HG02623 (cell line): ENCODE results near the gene ENO4.

ENCODE experiments used
- ATAC-seq: cut with Tn5 transposase; IDR thresholded peaks from one replicate; pipeline ENCODE4 v1.9.1; 2021; ENCODE audit warnings: moderate library complexity; ENCODE audit not compliant: unreplicated experiment

The ENO4 gene

DNA sequence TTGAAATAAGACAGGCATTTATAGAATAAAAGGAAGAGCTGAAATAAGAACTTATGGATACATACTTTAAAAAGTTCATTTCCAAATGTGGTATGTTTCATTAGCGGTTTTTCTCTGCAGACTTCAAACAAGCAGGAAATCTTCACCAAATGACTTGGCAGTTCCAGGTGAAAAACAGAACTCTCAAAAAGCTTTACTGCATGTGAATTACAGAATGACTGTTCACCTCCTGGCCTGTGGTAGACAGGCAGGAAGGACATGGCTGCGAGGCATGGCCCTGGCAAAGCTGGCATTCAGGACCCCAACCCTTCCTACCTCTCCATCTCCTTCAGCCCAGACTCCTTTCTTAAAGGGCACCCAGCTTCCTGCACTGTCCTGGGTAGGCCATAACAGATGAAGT is 21.2 kb upstream of the ENO4 start:
- no peak for ATAC-seq

DNA sequence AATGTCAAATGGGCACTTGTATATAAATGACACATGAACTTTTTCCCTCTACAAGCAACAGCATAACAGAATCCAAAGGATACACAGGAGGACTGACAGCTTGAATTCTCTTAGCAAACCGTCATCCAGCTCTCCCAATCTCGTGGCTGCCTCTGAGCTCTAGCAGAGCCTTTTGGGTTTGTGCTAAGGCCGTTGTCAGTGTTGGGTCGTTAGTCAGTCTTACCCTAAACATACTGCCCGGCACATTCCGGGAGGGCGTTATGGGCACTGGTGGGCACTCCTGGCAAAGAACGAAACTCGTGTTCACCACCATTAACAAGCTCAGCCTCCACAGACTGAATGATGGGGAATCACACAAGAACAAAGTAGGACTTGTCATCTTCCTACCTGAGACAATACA is 19.6 kb upstream of the ENO4 start:
- ATAC-seq, result no peak

DNA sequence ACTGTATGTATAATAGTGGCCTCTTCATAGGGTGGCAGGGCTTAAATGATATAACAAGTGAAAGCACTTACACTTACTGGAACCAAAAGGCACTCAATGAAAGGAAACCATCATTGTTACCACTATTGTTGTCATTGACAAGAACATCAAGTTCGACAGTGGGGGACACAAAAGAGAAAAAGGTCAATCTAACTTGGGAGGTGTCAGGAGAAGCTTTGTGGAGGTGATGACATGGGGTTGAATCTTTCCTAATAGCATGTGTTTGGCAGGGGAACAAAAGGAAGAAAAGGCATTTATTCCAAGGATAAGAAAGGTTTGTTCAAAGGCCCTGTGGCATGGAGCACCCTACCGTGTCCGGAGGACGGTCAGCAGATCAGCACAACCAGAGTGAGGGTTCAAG is 18.2 kb upstream of the ENO4 start:
- no peak for ATAC-seq

GRCh38 chr10:116831790-116832189 is 17.5 kb upstream of the ENO4 start:
- ATAC-seq, result no peak

- ATAC-seq, result no peak
Observed at GRCh38 chr10:116833986-116834985, 15.0 kb upstream of the ENO4 start.

GRCh38 chr10:116835658-116836057 is 13.6 kb upstream of the ENO4 start:
- ATAC-seq, result no peak

DNA sequence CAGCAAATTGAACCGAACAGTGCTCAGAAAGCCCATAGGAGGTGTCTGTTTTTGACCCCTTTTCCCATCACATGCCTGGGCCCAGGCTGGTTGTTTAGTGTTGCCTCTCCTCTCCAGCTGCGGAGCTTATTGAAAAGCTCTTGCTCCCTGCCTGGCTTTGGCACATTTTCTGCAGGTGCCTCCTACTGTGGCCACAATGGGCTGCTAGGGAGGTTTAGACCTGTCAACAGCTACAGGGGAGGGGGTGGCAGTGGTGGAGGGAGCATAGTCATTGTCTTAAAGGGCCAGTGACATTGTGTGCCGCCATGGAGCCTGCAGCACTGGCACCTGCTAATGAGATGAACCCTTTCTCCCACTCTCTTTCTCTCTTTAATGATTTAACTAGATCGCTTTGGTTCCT is 13.2 kb upstream of the ENO4 start:
- ATAC-seq, result no peak

DNA sequence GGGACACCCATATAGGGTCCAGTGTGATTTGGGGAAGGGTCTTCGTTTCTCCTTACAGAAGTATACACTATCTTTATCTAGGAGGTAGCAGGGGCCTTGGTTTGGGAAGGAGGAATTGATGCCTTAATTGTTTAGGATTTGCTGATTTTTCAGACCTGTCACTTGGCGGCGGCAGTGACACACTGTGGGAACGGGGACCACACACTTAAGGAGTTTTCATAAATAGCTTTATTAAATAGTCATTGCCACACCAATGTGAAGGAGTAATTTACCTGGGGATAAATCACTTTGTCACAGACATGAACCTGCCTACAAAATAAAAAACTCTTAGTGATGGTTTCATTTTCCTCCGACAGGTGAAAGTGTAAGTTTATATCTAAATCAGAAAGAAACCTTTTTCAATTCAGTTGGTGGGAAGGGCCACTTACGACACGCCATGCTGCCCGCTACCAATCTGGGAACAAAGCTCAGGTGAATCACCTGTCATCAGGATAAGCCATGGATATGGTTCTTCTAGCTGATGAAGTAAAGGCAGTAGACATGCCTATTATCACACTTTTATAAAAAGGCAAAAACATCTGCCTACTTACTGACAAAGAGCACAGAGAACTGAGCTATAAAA is 12.3 kb upstream of the ENO4 start:
- ATAC-seq, result no peak

DNA sequence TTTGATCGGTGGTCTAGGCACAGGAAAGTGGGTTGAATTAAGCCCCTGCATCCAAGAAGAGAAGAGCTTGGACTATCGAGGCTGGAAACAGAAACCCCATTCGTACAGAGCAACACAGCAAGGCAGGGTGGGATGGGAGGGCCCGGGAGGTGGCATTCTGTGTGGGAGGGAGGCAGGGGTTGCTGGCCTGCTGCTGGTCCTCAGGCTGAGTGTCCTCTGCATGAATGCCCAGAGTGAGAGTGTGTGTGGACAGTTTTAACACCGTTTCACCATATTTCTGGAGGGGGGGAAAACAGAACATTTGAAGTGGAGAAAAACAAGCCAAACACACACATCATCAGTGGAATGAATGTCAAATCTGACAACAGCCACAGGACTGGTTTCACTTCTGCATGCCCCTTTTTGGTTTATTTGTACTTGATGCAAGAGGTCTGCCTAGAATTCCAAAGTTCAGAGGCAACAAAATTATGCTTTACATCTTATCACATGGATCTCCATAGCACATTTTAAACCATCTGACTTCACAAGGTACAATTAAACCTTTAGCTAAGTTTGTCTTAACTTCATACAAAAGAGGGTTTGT is 11.1 kb upstream of the ENO4 start:
- peak; percentile 91 for ATAC-seq

GRCh38 chr10:116840389-116841075 is 8.8 kb upstream of the ENO4 start:
- ATAC-seq, result no peak

DNA sequence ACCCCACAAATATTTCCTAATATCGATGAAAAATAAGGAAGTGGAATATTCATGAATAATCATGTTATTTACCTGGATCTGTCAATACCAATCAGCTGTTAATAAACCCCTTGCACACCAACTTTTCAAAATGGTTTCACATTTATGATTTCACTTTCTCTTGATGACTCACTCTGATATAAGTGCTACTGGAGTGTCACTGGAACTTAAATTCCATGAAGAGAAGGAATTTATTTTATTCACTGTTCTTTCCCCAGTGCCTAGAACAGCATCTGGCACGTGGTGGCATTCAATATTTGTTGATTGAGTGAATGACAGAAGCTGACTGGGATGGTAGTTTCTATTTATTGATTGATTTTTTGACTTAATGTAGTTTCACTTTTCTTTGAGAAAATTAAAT is 3.5 kb upstream of the ENO4 start:
- ATAC-seq, result no peak

GRCh38 chr10:116848032-116848943 is 1.0 kb upstream of the ENO4 start:
- ATAC-seq, result peak; percentile 72

DNA sequence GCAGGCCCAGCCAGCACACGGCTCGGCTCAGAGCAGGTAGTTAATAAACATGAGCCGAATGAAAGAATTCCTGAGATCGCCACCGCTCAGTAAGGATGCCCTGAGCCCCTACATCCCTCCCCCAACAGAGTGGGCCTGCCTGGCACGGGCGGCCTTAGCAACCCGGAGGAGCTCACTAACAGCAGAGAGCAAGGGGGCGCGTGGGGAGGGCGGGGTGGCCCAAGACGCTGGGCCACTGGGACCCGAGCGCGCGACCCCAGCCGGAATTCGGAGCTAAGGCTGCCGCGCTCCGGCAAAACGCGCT is 403 bp upstream of the ENO4 start:
- no peak for ATAC-seq

DNA sequence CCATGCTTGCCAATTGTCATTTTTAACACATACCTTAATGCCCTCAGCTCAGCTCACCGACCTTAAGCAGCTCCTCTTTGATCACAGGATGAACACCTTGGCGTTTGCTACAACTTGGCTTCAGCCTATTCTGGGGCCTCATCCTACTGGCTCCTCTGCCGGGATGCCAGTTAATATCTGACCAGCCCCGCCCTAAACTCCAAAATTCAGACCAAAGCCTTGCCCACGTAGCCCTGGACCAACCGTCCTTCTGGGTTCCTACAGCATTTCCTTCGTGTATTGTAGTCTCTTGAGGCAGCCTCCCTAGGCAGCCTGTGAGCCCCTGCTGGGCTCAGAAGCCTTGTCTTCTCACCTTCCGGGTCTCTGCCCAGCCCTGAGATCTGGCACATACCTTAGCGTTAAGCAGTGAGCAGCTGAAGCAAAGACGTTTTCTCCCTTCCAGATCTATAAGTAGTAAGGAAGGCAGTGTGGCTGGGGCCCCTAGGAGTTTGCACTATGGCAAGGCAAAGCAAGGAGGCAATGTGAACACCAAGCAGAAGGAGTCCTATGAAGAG is 836 bp downstream of the ENO4 start:
- ATAC-seq, result no peak

DNA sequence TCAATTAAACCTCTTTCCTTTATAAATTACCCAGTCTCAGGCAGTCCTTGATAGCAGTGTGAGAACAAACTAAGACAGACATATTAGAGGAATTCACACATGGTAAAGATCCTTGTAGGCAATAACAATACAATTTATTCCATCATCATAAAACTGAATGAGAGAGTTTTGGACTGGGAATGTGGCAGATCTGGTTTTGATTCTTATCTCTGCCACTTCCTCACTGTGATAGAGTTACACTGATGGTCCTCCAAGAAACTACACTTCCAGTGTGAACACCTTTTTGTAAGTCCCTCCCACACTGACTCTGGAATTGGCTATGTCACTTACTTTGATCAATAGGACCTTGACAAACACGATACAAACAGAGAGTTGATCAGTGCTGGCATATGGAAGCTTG is 2.9 kb downstream of the ENO4 start:
- ATAC-seq, result no peak

- ATAC-seq, result no peak
Observed at GRCh38 chr10:116853287-116853686, 4.0 kb downstream of the ENO4 start.

- no peak for ATAC-seq
Observed at GRCh38 chr10:116853701-116854100, 4.4 kb downstream of the ENO4 start.

GRCh38 chr10:116857156-116857555 is 7.9 kb downstream of the ENO4 start:
- no peak for ATAC-seq

GRCh38 chr10:116861796-116862195 is 12.5 kb downstream of the ENO4 start:
- no peak for ATAC-seq

- no peak for ATAC-seq
Observed at GRCh38 chr10:116864436-116864835, 15.1 kb downstream of the ENO4 start.
